ENCODE measurements around the gene TXNDC17. TPM values are rescaled to one million over a fixed set of nuclear protein-coding genes. Genes with fewer than 3 reads are reported as not detected.
A peak's percentile ranks its signal among the peaks of the same experiment; 100 is the strongest.

Gene TXNDC17
- total and polyA plus RNA-seq, 2 of the 4 experiments (the other 2 are of a cell fraction) = 45.0 to 494 TPM

DNA sequence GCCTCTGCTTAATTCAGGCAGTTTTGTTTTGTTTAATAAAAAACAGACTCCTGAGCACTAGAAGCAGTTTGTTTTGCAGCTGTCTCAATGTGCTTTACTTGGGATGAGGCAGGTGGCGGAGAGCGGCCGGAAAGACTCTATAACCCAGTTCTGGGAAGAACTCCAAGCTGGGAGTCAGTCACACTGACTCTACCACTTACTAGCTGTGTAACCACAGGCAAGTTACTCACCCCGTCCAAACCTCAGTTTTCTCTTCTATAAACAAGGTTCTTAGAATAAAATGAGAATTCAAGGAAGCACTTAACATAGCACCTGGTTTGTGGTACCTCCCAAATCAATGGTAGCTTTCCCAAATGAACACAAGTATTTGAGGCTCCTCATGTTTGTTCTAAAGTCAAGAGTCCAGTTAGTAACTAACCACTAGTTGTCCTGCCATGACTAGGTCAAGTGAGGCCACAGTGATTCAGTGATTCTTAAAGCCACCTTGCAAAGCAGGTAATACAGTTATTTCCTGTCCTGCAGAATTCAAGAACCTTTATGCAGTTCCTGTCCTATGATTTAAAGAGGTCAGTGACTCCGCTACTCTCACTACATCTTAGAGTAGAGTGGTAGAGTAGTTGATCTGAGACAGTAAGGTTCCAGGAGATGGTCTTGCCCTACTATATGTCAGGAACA is 2.7 kb downstream of the TXNDC17 start:
- no peak overlapping the region for H2AK5ac ChIP-seq (ENCODE audit: low read depth, low read length)
- H2BK20ac ChIP-seq (ENCODE audit: low read depth, low read length) = no peak overlapping the region
- H3K79me1 ChIP-seq (ENCODE audit: low read depth in 1 of 2, low read length in 2 of 2) = peaks cover 14 to 53% of the 10 kb centered on the region in 2 experiments; a peak in 3 of 4 replicates
- dilution Hi-C loops (cut with HindIII; ENCODE audit: low sequenced_read_pairs, unreplicated experiment) = no loop called here
- H3K9me1 ChIP-seq (ENCODE audit: insufficient read depth, low read length) = peaks cover 3% of the 10 kb centered on the region; the same call in 1 of the 2 replicates
- in situ Hi-C loops (cut with MboI; ENCODE audit: low sequenced_read_pairs) = loop anchor here (10.0 kb wide), 1 partner anchor 169 kb away; no protein-coding TSS in a partner anchor
- no peak overlapping the region for H3K4me2 ChIP-seq (ENCODE audit: low read depth, low read length)
- no peak overlapping the region for H2BK120ac ChIP-seq (ENCODE audit: low read depth, low read length)
- ChIA-PET POLR2A (ENCODE audit: unreplicated experiment) (no interaction called here), CTCF (interaction anchor here (1.6 kb wide), 1 partner anchor 35 kb away, joined by 5 read pairs; no protein-coding TSS in a partner anchor)
- H3K4me3 ChIP-seq (ENCODE audit: insufficient read depth, low read depth, low read length) = no peak overlapping the region
- no peak overlapping the region for H4K8ac ChIP-seq (ENCODE audit: low read depth in 2 of 2, low read length in 2 of 2)
- H3K18ac ChIP-seq (ENCODE audit: low read depth, low read length) = no peak overlapping the region
- no peak overlapping the region for H2AFZ ChIP-seq (replicated peaks; ENCODE audit: low read length, poor library complexity)
- peaks cover 6% of the 10 kb centered on the region; the same call in 1 of the 2 replicates for H4K20me1 ChIP-seq (ENCODE audit: insufficient read depth, low read length)
- no peak for TF ChIP-seq NFE2L2 (IDR thresholded peaks at IDR 0.05; ENCODE audit: low read depth, low read length)
- TF ChIP-seq BHLHE40 (IDR thresholded peaks at IDR 0.05; ENCODE audit: low read depth, low read length) = no peak
- TF ChIP-seq FOS (IDR thresholded peaks at IDR 0.05; ENCODE audit: low read depth, low read length) = no peak
- TF ChIP-seq, protein P1, sequence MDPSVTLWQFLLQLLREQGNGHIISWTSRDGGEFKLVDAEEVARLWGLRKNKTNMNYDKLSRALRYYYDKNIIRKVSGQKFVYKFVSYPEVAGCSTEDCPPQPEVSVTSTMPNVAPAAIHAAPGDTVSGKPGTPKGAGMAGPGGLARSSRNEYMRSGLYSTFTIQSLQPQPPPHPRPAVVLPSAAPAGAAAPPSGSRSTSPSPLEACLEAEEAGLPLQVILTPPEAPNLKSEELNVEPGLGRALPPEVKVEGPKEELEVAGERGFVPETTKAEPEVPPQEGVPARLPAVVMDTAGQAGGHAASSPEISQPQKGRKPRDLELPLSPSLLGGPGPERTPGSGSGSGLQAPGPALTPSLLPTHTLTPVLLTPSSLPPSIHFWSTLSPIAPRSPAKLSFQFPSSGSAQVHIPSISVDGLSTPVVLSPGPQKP (IDR thresholded peaks at IDR 0.05; ENCODE audit: borderline replicate concordance, low read depth, low read length) = no peak
- no peak for TF ChIP-seq RAD21 (IDR thresholded peaks at IDR 0.05; ENCODE audit: low read length)
- TF ChIP-seq MAZ (IDR thresholded peaks at IDR 0.05; ENCODE audit: borderline replicate concordance, low read depth, low read length) = no peak
- no peak for TF ChIP-seq MAFK (IDR thresholded peaks at IDR 0.05; ENCODE audit: low read depth, low read length)
- TF ChIP-seq CEBPB (IDR thresholded peaks at IDR 0.05; ENCODE audit: low read depth, low read length) = no peak
- TF ChIP-seq RCOR1 (IDR thresholded peaks at IDR 0.05; ENCODE audit: insufficient replicate concordance, low read length) = no peak
- TF ChIP-seq USF2 (IDR thresholded peaks at IDR 0.05; ENCODE audit: low read depth, low read length) = no peak
- H3K56ac ChIP-seq (ENCODE audit: extremely low read depth, insufficient read depth, low read length) = no peak overlapping the region
- no peak overlapping the region for H2BK15ac ChIP-seq (ENCODE audit: low read depth, low read length)
- no peak overlapping the region for H3K4ac ChIP-seq (ENCODE audit: low read depth, low read length)
- no peak overlapping the region for H3K9ac ChIP-seq (ENCODE audit: low read depth, low read length)
- peaks cover 9% of the 10 kb centered on the region for H3K4me1 ChIP-seq (ENCODE audit: control insufficient read depth, insufficient read depth, low read length)
- no peak overlapping the region for H4K5ac ChIP-seq (ENCODE audit: low read depth, low read length)
- no CpG with 5 or more reads among the region's 5 CpGs for WGBS, 2 experiments (ENCODE audit: extremely low coverage in 2 of 2, insufficient read length in 1 of 2)
- intact Hi-C loops (cut with micrococcal nuclease) = loop anchor here (5.0 kb wide), 1 partner anchor 201 kb away; the partner anchor contains the start of gene PIMREG
- H3K27ac ChIP-seq (ENCODE audit: insufficient read depth, low read length) = no peak overlapping the region
- no peak overlapping the region for H4K91ac ChIP-seq (ENCODE audit: insufficient read depth, low read depth, low read length)
- H3K36me3 ChIP-seq (ENCODE audit: control insufficient read depth, insufficient read depth, low read length) = peaks cover 11% of the 10 kb centered on the region
- no peaks in the 10 kb centered on the region for H3K27me3 ChIP-seq (ENCODE audit: control insufficient read depth, insufficient read depth, low read length)
- DNase-seq = peak; percentile 66
- no peak overlapping the region for H3K23ac ChIP-seq (ENCODE audit: low read depth, low read length)
- BruUV-seq (replicated peaks) = no TSS peak
- H3K14ac ChIP-seq (replicated peaks; ENCODE audit: low read depth, low read length) = no peak overlapping the region
- no peak overlapping the region for H2AK9ac ChIP-seq (replicated peaks; ENCODE audit: low read depth, low read length, poor library complexity)
- H3K9me3 ChIP-seq (ENCODE audit: control insufficient read depth, insufficient read depth, low read length) = no peaks in the 10 kb centered on the region
- no peak for ATAC-seq (ENCODE audit: low read depth)
- H2BK5ac ChIP-seq (ENCODE audit: low read depth, low read length, poor library complexity, severe bottlenecking) = no peak overlapping the region

Measured in IMR-90 (cell line).